ENCODE results near the gene CLSTN2. TPM values are rescaled to one million over a fixed set of nuclear protein-coding genes. Genes with fewer than 3 reads are reported as not detected.

The CLSTN2 gene
- total RNA-seq, 1 experiment from 2014 or later: 0.07 TPM

DNA sequence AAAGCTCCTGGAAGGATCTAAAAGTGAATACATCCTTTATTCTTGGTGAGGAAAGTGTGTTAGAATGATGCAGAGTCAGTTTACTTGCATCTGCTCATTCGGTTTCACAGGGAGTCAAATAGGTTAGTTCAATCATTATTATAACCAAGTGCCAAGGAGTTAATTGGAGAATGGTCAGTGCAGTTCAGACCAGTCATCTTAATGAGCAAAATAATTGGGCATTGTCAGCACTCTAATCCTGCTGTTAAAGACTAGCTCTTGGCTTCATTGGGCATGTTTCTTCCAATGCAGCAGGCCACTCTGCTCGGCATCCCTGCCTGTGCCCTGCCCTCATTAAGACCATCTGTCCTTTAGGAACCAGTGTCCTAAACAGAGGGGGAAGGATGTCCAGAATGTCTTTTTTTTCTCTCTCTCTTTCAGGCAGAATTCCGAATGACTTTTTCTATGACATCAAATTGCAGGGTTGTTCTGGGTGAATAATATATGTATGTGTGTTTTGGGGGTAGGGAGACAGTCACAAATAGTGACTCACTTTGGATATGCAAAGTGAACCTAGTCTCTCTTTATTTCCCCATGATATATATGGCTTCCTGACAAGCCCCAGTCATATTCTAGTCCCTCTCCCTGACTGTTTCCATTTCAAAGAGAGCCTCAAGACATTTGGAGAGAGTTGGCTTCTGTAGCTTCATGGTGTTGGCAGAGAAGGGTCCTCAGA, 537.5 kb downstream of the CLSTN2 start:
- Mint-ChIP-seq H3K4me3 (ENCODE audit: low read depth, unreplicated experiment) (no peak overlapping the region), H3K27me3 (ENCODE audit: unreplicated experiment) (peaks cover 42% of the 10 kb centered on the region), H3K36me3 (ENCODE audit: insufficient read depth, unreplicated experiment) (no peaks in the 10 kb centered on the region), H3K9me3 (ENCODE audit: low read depth, unreplicated experiment) (no peaks in the 10 kb centered on the region), H3K27ac (ENCODE audit: unreplicated experiment) (no peak overlapping the region), H3K4me1 (ENCODE audit: low read depth, unreplicated experiment) (no peaks in the 10 kb centered on the region)
- TF ChIP-seq, protein P1, sequence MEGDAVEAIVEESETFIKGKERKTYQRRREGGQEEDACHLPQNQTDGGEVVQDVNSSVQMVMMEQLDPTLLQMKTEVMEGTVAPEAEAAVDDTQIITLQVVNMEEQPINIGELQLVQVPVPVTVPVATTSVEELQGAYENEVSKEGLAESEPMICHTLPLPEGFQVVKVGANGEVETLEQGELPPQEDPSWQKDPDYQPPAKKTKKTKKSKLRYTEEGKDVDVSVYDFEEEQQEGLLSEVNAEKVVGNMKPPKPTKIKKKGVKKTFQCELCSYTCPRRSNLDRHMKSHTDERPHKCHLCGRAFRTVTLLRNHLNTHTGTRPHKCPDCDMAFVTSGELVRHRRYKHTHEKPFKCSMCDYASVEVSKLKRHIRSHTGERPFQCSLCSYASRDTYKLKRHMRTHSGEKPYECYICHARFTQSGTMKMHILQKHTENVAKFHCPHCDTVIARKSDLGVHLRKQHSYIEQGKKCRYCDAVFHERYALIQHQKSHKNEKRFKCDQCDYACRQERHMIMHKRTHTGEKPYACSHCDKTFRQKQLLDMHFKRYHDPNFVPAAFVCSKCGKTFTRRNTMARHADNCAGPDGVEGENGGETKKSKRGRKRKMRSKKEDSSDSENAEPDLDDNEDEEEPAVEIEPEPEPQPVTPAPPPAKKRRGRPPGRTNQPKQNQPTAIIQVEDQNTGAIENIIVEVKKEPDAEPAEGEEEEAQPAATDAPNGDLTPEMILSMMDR (IDR thresholded peaks at IDR 0.05; ENCODE audit: unreplicated experiment): no peak
- no peak for DNase-seq
- intact Hi-C loops (cut with micrococcal nuclease; ENCODE audit: unreplicated experiment): no loop called here
- no TSS peak for BruUV-seq (replicated peaks)
- CTCF ChIA-PET: no interaction called here

DNA sequence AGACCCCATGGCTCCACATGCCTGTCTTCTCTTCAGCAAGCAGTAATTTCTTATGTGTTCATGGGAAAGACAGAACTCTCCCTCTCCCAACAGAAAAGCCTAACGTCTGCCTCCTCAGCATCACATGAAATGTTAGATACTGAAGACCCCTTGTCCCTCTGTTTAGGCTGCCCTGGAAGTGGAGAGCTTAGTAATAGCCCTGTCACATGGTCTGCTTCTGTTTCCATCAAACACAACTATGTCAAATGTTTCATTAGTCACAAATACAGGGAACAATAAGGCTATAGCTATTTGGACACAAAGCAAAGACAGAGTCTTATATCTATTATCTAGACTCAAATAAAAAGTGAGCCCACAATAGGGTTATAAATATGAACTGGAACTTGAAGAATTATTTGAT, 552.6 kb downstream of the CLSTN2 start:
- Mint-ChIP-seq H3K27ac (ENCODE audit: unreplicated experiment) (no peak overlapping the region), H3K36me3 (ENCODE audit: insufficient read depth, unreplicated experiment) (no peaks in the 10 kb centered on the region), H3K9me3 (ENCODE audit: low read depth, unreplicated experiment) (peaks cover 15% of the 10 kb centered on the region), H3K4me1 (ENCODE audit: low read depth, unreplicated experiment) (no peaks in the 10 kb centered on the region), H3K27me3 (ENCODE audit: unreplicated experiment) (peaks cover 43% of the 10 kb centered on the region), H3K4me3 (ENCODE audit: low read depth, unreplicated experiment) (no peak overlapping the region)
- intact Hi-C loops (cut with micrococcal nuclease; ENCODE audit: unreplicated experiment): no loop called here
- CTCF ChIA-PET: no interaction called here
- no TSS peak for BruUV-seq (replicated peaks)
- TF ChIP-seq, protein P1 (IDR thresholded peaks at IDR 0.05; ENCODE audit: unreplicated experiment): no peak
- DNase-seq: no peak

DNA sequence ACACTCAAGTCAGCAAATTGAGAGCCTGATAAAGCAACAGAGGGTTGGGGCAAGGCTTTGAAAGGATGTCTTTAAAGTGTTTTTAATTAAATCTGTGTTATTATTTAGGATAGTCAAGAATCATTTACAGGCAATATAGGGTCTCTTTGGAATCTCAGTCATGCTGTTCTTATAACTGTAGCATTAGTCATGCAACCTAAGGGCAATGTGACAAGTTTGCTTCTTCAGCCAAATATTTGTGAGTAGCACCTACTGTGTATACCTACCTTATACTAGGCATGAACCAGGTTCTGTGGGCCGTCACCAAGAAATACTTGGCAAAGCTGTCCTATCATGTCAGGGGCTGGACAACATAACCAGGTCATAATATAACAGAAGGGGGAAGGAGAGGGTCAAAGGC, 558.3 kb downstream of the CLSTN2 start:
- DNase-seq: no peak
- BruUV-seq (replicated peaks): no TSS peak
- CTCF ChIA-PET: interaction anchor here (0.9 kb wide), 1 partner anchor 84 kb away, joined by 3 read pairs; no protein-coding TSS in a partner anchor
- TF ChIP-seq, protein P1 (IDR thresholded peaks at IDR 0.05; ENCODE audit: unreplicated experiment): no peak
- intact Hi-C loops (cut with micrococcal nuclease; ENCODE audit: unreplicated experiment): no loop called here
- no peaks in the 10 kb centered on the region for H3K9me3 Mint-ChIP-seq (ENCODE audit: low read depth, unreplicated experiment)
- H3K36me3 Mint-ChIP-seq (ENCODE audit: insufficient read depth, unreplicated experiment): no peaks in the 10 kb centered on the region
- H3K27ac Mint-ChIP-seq (ENCODE audit: unreplicated experiment): no peak overlapping the region
- H3K4me3 Mint-ChIP-seq (ENCODE audit: low read depth, unreplicated experiment): no peak overlapping the region
- H3K27me3 Mint-ChIP-seq (ENCODE audit: unreplicated experiment): peaks cover 20% of the 10 kb centered on the region
- no peaks in the 10 kb centered on the region for H3K4me1 Mint-ChIP-seq (ENCODE audit: low read depth, unreplicated experiment)

DNA sequence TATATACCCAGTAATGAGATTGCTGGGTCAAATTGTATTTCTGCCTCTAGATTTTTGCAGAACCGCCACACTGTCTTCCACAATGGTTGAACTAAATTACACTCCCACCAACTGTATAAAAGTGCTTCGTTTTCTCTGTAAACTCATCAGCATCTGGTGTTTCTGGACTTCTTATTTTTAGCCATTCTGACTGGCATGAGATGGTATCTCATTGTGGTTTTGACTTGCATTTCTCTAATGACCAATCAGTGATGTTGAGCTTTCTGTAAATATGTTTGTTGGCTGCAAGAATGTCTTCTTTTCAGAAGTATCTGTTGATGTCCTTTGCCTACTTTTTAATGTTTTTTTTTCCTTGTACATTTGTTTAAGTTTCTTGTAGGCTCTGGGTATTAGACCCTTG, 560.0 kb downstream of the CLSTN2 start:
- H3K9me3 Mint-ChIP-seq (ENCODE audit: low read depth, unreplicated experiment): no peaks in the 10 kb centered on the region
- no peak for DNase-seq
- CTCF ChIA-PET: no interaction called here
- TF ChIP-seq, protein P1 (IDR thresholded peaks at IDR 0.05; ENCODE audit: unreplicated experiment): no peak
- H3K27ac Mint-ChIP-seq (ENCODE audit: unreplicated experiment): no peak overlapping the region
- no peaks in the 10 kb centered on the region for H3K36me3 Mint-ChIP-seq (ENCODE audit: insufficient read depth, unreplicated experiment)
- no TSS peak for BruUV-seq (replicated peaks)
- no peaks in the 10 kb centered on the region for H3K4me1 Mint-ChIP-seq (ENCODE audit: low read depth, unreplicated experiment)
- intact Hi-C loops (cut with micrococcal nuclease; ENCODE audit: unreplicated experiment): no loop called here
- H3K4me3 Mint-ChIP-seq (ENCODE audit: low read depth, unreplicated experiment): no peak overlapping the region
- H3K27me3 Mint-ChIP-seq (ENCODE audit: unreplicated experiment): peaks cover 13% of the 10 kb centered on the region
